Small intestine (tissue), 7 donors: ENCODE results near the gene ZNF836. TPM values are rescaled to one million over a fixed set of nuclear protein-coding genes. Genes with fewer than 3 reads are reported as not detected.

Experiments used
- DNase-seq, 2 donors: peaks; one replicate each; pipeline versions ENCODE4 v3.0.0 to v3.0.0-alpha.2; 2013
- FAIRE-seq: peaks from 2 replicates; lab custom pipeline; 2012; peaks lifted over from hg19 to GRCh38; lab: Jason Lieb, UNC
- H3K27ac ChIP-seq, 3 donors: one replicate each; pipeline ENCODE4 v1.5.1; 2013; ENCODE audit warnings: low read length in 2 of 3, mild to moderate bottlenecking in 2 of 3, control low read depth in 1 of 3, inconsistent platforms in 1 of 3, low read depth in 1 of 3, moderate library complexity in 1 of 3
- H3K27me3 ChIP-seq, 3 donors: one replicate each; pipeline ENCODE4 v1.6.1; 2013; ENCODE audit warnings: low read length in 3 of 3, inconsistent platforms in 1 of 3; ENCODE audit not compliant: control insufficient read depth in 3 of 3, insufficient read depth in 3 of 3
- H3K36me3 ChIP-seq, 3 donors: one replicate each; pipeline ENCODE4 v1.6.1; 2013; ENCODE audit warnings: low read length in 3 of 3, inconsistent platforms in 1 of 3, low read depth in 1 of 3, mild to moderate bottlenecking in 1 of 3, moderate library complexity in 1 of 3; ENCODE audit not compliant: control insufficient read depth in 3 of 3, insufficient read depth in 2 of 3
- H3K4me1 ChIP-seq, 3 donors: one replicate each; pipeline ENCODE4 v1.6.1; 2013; ENCODE audit warnings: low read length in 2 of 3, inconsistent platforms in 1 of 3, low read depth in 1 of 3, mild to moderate bottlenecking in 1 of 3, moderate library complexity in 1 of 3; ENCODE audit not compliant: control insufficient read depth in 3 of 3, insufficient read depth in 2 of 3
- H3K4me3 ChIP-seq, 3 donors: one replicate each; pipeline ENCODE4 v1.5.1; 2013; ENCODE audit warnings: low read length in 3 of 3, control low read depth in 1 of 3, inconsistent platforms in 1 of 3, low read depth in 1 of 3, mild to moderate bottlenecking in 1 of 3, moderate library complexity in 1 of 3
- H3K9me3 ChIP-seq, 2 donors: one replicate each; pipeline ENCODE4 v1.6.1; 2013; ENCODE audit warnings: low read depth in 1 of 2, low read length in 1 of 2; ENCODE audit not compliant: control insufficient read depth in 2 of 2, insufficient read depth in 1 of 2
- WGBS, 3 donors: extraction: QIAGEN DNeasy Blood & Tissue Kit; methylation state at CpG; one replicate each; pipeline ENCODE4 v1.1.7; 2013; 5-methylcytosine and 5-hydroxymethylcytosine counted together
- polyA plus RNA-seq, 4 donors: library from polyadenylated mRNA; stranded (reverse) in 3 of 4; unstranded in 1 of 4; fragments of 200-250 nt in 3 of 4; fragments of 120-200 nt in 1 of 4; gene quantifications; one replicate each; pipeline versions ENCODE4 v1.2.1 to v1.2.3, GENCODE V29; 2013
- donor health status: healthy with polysubstance abuse.
- donor health status: control.
- donor health status: control.
- donor health status: Bipolar disorder and iron deficiency.
- donor health status: healthy.

ZNF836 gene
- polyA plus RNA-seq, 4 donors, result 1.8 to 12.3 (median 3.4) TPM

GRCh38 chr19:52191951-52192350, 20.5 kb upstream of the ZNF836 start:
- Histone ChIP-seq H3K27me3 (no peaks in the 10 kb centered on the region), H3K9me3 (no peaks in the 10 kb centered on the region), H3K4me1 (peaks cover 3 to 21% (median 7%) of the 10 kb centered on the region in 3 donors), H3K36me3 (peaks cover 4 to 32% (median 5%) of the 10 kb centered on the region in 3 donors), H3K4me3 (no peak overlapping the region), H3K27ac (peak overlapping the region; percentile 9 to 51 (median 36))
- DNase-seq (peak in 1 of 2 donors; percentile 20), FAIRE-seq (no peak)
- 15 to 51% (median 25%) methylated on average over 1 to 2 of the region's 2 CpGs for WGBS, 3 donors

GRCh38 chr19:52191389-52191788, 20.0 kb upstream of the ZNF836 start:
- Histone ChIP-seq H3K4me3 (peak overlapping the region in 2 of 3 donors; percentile 80 to 90), H3K9me3 (no peaks in the 10 kb centered on the region), H3K27me3 (no peaks in the 10 kb centered on the region), H3K36me3 (peaks cover 4 to 29% (median 5%) of the 10 kb centered on the region in 3 donors), H3K4me1 (peaks cover 3 to 21% (median 7%) of the 10 kb centered on the region in 3 donors), H3K27ac (peak overlapping the region; percentile 90 to 100 (median 99))
- 8 to 49% (median 30%) methylated on average over 5 of the region's 5 CpGs for WGBS, 3 donors
- DNase-seq, result peak; percentile 79 to 89
- no peak for FAIRE-seq

- peak overlapping the region; percentile 90 to 100 (median 99) for H3K27ac ChIP-seq
- DNase-seq (peak in 1 of 2 donors; percentile 55), FAIRE-seq (no peak)
- H3K9me3 ChIP-seq, result no peaks in the 10 kb centered on the region
- no peaks in the 10 kb centered on the region for H3K27me3 ChIP-seq
- H3K4me1 ChIP-seq, result peaks cover 3 to 21% (median 7%) of the 10 kb centered on the region in 3 donors
- 2 to 4% (median 4%) methylated on average over 40 of the region's 40 CpGs for WGBS, 3 donors
- H3K36me3 ChIP-seq, result peaks cover 4 to 27% (median 5%) of the 10 kb centered on the region in 3 donors
- peak overlapping the region; percentile 80 to 95 (median 90) for H3K4me3 ChIP-seq
Measured at GRCh38 chr19:52190487-52191293, 19.3 kb upstream of the ZNF836 start.

GRCh38 chr19:52189735-52190486, 18.5 kb upstream of the ZNF836 start, which contains the start of gene PPP2R1A:
PPP2R1A (plus strand) TSS chr19:52190052; CDS start chr19:52190097, 45 bp downstream.
- H3K4me3 ChIP-seq, result peak within 1 kb of the TSS; percentile 80 to 95 (median 90)
- peak; percentile 100 for DNase-seq
- H3K9me3 ChIP-seq, result no peaks in the 10 kb centered on the region
- peak; percentile 93 for FAIRE-seq
- WGBS, 3 donors, result 0 to 1% (median 0%) methylated on average over 49 to 70 of the region's 70 CpGs
- peaks cover under 1 to 20% (median 2%) of the 10 kb centered on the region in 3 donors for H3K36me3 ChIP-seq
- H3K4me1 ChIP-seq, result peaks cover 3 to 21% (median 7%) of the 10 kb centered on the region in 3 donors
- no peaks in the 10 kb centered on the region for H3K27me3 ChIP-seq
- H3K27ac ChIP-seq, result peak within 1 kb of the TSS; percentile 90 to 100 (median 99)

GRCh38 chr19:52188822-52189734, 17.7 kb upstream of the ZNF836 start:
- Histone ChIP-seq H3K4me1 (peaks cover 3 to 21% (median 7%) of the 10 kb centered on the region in 3 donors), H3K27me3 (no peaks in the 10 kb centered on the region), H3K9me3 (no peaks in the 10 kb centered on the region), H3K27ac (peak overlapping the region; percentile 61 to 74 (median 71)), H3K36me3 (peaks cover 0 to 13% (median 0%) of the 10 kb centered on the region in 3 donors), H3K4me3 (peak overlapping the region in 2 of 3 donors; percentile 46 to 53)
- WGBS, 3 donors, result 2 to 3% (median 3%) methylated on average over 32 of the region's 32 CpGs
- DNase-seq (no peak), FAIRE-seq (no peak)

- Histone ChIP-seq H3K4me1 (peaks cover under 1 to 19% (median 2%) of the 10 kb centered on the region in 3 donors), H3K27me3 (no peaks in the 10 kb centered on the region), H3K9me3 (no peaks in the 10 kb centered on the region), H3K4me3 (no peak overlapping the region), H3K27ac (no peak overlapping the region), H3K36me3 (peaks cover 0 to 4% (median 0%) of the 10 kb centered on the region in 3 donors)
- DNase-seq, result no peak
- FAIRE-seq, result no peak
- WGBS, 3 donors, result 96 to 100% (median 100%) methylated on average over 1 of the region's 1 CpG
Measured at GRCh38 chr19:52187407-52187806, 16.0 kb upstream of the ZNF836 start.

GRCh38 chr19:52176574-52176973, 5.2 kb upstream of the ZNF836 start:
- Histone ChIP-seq H3K4me1 (no peaks in the 10 kb centered on the region), H3K36me3 (no peaks in the 10 kb centered on the region), H3K27me3 (no peaks in the 10 kb centered on the region), H3K27ac (no peak overlapping the region), H3K4me3 (no peak overlapping the region), H3K9me3 (no peaks in the 10 kb centered on the region)
- DNase-seq, result no peak
- FAIRE-seq, result no peak
- 65 to 78% (median 75%) methylated on average over 10 of the region's 10 CpGs for WGBS, 3 donors
